GM12892 (cell line): ENCODE results near the gene DYNLL1.
A peak's percentile ranks its signal among the peaks of the same experiment; 100 is the strongest.
"Not testable (repeated sequence)": the region's sequence is repeated elsewhere in the genome, so short reads cannot be mapped to it uniquely, and the experiment has no call there.

Experiments used
- DNase-seq: peaks from one replicate; pipeline ENCODE4 v3.0.0; 2011; ENCODE audit not compliant: insufficient read length
- FAIRE-seq: peaks from 2 replicates; lab custom pipeline; 2011; peaks lifted over from hg19 to GRCh38; lab: Jason Lieb, UNC
- POLR2A ChIP-seq: IDR thresholded peaks from 2 replicates; pipeline ENCODE4 v1.6.1; 2011; ENCODE audit warnings: low read depth, low read length, control low read depth
- POLR2AphosphoS5 ChIP-seq: IDR thresholded peaks from 2 replicates; pipeline ENCODE4 v1.6.1; 2011; ENCODE audit warnings: low read depth, low read length, control low read depth
- TAF1 ChIP-seq: IDR thresholded peaks from 2 replicates; pipeline ENCODE4 v1.6.1; 2011; ENCODE audit warnings: low read depth, mild to moderate bottlenecking, control low read depth, low read length, borderline replicate concordance

Gene DYNLL1

DNA sequence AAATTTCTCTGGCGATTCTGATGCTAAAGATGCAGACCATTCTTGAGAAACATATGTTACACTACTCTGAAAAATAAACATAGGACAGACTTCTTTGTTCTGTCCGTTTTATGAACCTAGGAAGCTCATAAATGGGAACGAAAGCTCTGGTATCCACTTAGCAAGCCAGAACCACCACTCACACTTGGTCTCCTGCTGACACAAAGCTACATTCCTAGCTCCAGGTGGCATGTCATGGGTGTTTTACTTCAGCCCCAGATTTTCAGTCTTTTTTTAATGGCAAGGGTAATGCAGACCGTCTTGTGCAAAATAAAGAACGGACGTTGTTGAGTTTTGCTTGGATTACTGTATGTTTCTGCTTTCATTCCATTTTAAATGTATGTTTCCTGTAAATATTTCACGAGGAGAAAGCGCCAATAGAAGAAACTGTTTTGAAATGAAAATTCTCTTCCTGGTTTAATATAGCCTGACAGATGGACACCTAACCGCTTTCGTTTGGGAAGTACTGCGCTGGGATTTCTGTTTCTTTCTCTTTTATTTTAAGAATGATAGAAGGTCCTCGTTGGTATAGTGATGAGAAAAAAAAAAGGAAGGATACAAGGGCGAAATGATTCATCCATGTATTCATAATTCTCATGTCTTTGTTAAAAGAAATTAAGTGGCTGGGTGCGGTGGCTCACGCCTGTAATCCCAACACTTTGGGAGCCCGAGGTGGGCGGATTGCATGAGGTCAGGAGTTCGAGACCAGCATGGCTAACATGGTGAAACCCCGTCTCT is 33.9 kb downstream of the DYNLL1 start:
- no peak for FAIRE-seq
- no peak for TF ChIP-seq POLR2A
- TF ChIP-seq POLR2AphosphoS5: no peak
- no peak for TF ChIP-seq TAF1
- DNase-seq: no peak

DNA sequence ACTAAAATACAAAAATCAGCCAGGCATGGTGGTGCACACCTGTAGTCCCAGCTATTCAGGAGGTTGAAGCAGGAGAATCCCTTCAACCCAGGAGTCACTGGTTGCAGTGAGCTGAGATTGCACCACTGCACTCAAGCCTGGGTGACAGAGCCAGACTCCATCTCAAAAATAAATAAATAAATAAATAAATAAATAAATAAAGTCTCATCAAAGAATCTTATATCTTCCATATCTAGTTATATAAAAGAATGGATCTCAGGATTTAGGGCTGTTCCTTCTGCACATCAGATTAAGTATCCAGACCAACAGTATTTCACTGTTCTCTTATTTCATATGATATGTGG is 34.5 kb downstream of the DYNLL1 start:
- not testable (repeated sequence) for FAIRE-seq, DNase-seq

DNA sequence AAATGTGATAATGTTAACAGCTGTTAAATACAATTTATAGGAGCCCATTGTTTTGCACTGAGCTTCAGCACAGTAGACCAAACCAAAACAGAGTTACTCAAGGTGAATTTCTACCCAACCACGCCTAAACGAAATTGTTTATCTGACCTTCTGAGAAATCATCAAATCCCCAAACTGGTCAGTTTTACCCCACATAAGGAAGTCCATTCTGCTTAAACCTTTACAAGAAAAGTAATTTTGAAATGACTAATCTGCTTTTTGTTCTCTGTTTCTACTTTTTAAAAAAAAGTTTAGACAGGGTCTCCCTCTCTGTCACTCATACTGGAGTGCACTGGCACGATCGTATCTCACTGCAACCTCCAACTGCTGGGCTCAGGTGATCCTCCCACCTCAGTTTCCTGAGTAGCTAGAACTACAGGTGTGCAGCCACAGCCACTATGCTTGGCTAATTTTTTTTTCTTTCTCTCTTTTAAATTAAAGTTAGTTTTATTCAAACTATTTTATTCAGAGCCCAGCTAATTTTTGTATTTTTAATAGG is 36.9 kb downstream of the DYNLL1 start:
- no peak for FAIRE-seq
- no peak for DNase-seq
- TF ChIP-seq POLR2A (no peak), POLR2AphosphoS5 (no peak), TAF1 (no peak)

DNA sequence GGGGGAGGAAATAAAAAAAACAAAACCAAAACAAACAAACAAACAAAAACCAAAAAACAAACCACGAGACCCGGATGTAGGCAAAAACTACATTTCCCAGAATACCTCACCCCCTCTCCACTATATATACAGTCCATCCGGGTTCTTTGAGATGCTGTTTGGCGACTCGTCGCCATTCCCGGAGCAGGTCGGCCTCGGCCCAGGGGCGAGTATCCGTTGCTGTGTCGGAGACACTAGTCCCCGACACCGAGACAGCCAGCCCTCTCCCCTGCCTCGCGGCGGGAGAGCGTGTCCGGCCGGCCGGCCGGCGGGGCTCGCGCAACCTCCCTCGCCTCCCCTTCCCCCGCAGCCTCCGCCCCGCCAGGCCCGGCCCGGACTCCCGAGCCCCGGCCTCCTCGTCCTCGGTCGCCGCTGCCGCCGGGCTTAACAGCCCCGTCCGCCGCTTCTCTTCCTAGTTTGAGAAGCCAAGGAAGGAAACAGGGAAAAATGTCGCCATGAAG is 38.3 kb downstream of the DYNLL1 start, which contains the start of gene RNF10:
TSS of gene RNF10 (plus strand) at position 154 of the 500 bp plus-strand sequence. CDS start 456 bp downstream, outside the sequence.
- FAIRE-seq: peak; percentile 75

DNA sequence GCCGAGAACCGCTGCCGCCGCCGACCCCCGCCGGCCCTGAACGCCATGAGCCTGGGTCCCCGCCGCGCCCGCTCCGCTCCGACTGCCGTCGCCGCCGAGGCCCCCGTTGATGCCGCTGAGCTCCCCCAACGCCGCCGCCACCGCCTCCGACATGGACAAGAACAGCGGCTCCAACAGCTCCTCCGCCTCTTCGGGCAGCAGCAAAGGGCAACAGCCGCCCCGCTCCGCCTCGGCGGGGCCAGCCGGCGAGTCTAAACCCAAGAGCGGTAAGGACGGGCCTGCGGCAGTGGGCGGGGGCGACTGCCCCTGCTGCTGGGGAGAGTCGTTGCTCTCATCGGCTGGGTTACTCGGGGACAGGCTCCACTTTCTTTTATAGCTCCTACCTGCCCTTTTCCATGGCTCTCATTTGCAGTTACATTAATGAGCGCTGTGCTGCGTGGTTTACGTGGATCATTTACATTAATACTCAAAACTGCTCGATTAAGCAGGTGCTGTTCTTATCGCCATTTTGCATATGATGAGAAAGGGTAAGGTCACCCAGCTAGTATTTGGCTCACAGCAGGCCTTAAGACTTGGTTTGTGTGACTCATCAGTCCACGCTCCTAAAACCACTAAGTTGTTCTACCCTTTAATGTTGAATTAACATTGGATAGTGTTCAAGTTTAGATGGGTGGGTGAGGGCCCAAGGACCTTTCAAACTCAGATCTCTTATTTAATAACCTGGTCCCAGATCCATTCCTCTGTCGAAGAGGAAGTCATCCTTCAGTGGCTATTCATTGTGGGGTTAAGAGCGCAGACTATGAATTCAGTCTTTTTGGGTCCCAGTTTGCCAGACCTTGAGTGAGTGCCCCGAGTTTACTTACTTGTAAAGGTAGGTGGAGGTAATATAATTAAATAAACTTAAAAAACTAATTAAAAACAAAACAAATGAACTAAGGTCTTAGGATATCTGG is 39.1 kb downstream of the DYNLL1 start:
- DNase-seq (peak; percentile 46), FAIRE-seq (peak; percentile 42)
- TF ChIP-seq TAF1: no peak
- TF ChIP-seq POLR2A: no peak
- TF ChIP-seq POLR2AphosphoS5: no peak

More for the DNA sequence above, 38.3 kb downstream of the DYNLL1 start, which contains the start of gene RNF10:
- TF ChIP-seq POLR2AphosphoS5 (peak; percentile 94), POLR2A (peak; percentile 97), TAF1 (no peak)
- peak; percentile 82 for DNase-seq

DNA sequence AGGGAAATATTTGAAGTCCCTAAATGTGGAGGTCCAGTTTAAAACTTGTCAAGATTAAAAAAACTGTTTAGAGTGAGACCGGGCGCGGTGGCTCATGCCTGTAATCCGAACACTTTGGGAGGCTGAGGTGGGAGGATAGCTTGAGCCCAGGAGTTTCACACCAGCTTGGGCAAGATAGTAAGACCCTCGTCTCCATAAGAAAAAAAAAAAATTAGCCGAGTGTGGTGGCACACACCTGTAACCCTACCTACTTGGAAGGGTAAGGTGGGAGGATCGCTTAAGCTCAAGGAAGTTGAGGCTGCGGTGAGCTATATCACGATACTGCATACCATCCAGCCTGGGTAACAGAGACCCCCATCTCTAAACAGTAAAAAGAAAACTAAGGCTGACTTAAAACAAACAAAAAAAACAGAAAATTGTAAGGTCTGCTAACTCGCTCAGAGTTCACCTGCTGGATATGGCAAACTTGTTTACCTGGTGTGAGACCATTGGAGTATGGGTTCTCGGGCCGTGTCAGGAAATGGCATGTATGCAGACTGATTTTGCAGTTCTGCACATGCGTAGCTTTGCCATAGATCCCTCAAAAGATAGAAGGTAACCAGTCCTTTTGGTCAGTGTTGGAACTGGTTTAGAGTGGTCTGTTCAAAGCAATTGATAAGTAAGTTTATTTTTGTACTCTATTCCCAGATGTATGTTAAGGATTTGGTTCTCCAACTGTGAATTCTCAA is 40.3 kb downstream of the DYNLL1 start:
- FAIRE-seq (no peak), DNase-seq (no peak)
- no peak for TF ChIP-seq TAF1
- no peak for TF ChIP-seq POLR2A
- no peak for TF ChIP-seq POLR2AphosphoS5

DNA sequence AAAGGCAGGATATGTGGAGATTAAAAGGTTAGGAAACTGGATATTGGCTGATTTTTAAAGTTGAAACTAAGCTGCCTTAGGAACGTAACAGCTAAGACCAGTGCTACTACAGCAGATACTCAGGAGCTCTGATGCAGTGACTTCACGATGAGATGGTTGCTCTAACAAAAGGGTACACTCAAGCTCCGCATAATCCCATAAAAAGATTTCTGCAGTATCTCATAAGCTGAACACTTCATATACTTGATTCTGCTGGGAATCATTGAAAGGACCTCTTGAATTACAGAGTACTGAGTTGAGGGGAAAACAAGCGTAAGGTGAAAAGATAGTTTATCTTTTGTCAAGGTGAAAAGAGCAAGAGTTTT is 41.9 kb downstream of the DYNLL1 start:
- DNase-seq (no peak), FAIRE-seq (no peak)
- TF ChIP-seq TAF1: no peak
- no peak for TF ChIP-seq POLR2A
- no peak for TF ChIP-seq POLR2AphosphoS5

DNA sequence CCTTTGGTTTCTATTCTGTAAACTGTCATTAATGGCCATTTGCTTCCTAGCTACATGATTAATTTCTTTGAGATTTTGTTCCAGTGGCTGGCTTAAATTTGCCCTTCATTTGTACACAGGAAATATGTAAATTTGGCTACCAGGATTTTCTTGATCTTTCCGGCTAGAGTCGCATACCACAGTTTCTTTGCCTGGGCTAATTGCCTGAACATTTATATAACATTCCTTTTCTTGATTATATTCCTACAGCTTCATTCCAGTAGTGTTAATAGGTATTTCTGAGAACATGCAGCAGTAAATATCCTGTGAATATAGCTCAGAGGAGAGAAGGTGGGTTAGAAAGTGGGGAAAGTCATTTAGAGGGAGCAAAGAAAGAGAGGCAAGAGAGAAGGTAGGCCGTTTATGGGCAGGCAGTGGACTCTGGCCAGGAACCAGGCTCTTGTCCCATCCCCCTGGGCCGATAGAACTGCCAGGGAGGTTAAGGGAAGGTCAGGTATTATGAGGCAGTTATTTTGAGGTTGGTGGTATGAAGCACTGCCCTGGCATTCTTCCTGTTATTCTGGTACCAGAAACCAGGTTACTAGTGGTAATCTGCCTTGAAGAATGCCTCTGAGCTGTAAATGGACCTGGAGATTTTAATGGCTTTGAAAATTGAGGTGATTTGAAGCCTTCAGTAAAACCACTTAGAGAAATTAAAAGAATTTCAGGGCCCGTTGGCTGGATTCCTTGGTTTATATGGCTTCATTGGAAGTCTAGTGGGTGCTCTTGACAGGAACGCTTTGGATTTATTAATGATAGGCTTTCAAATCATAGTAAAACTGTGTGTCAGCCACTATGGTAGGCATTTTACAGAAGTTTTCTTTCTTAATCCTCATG is 42.6 kb downstream of the DYNLL1 start:
- DNase-seq: no peak
- no peak for FAIRE-seq
- no peak for TF ChIP-seq POLR2A
- TF ChIP-seq TAF1: no peak
- TF ChIP-seq POLR2AphosphoS5: no peak

DNA sequence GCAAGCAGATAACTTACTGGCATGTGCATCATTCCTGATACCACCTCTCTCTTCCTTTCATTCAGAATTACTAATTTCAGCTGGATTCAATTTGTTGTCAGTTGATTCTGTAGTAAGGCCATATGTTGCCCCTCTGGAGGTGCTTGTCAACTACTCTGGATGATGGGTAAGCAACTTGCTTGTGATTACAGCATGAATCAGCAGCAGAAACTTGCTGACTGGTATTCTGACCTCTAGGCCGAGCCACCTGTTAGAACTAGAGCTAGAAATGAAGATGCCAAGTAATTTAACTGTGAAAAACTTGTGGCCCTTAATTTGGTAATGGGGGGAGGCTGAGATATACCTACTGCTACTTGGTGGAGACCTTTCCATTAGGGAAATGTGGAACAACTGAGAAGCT is 43.4 kb downstream of the DYNLL1 start:
- no peak for FAIRE-seq
- DNase-seq: no peak
- no peak for TF ChIP-seq TAF1
- TF ChIP-seq POLR2A: no peak
- no peak for TF ChIP-seq POLR2AphosphoS5

DNA sequence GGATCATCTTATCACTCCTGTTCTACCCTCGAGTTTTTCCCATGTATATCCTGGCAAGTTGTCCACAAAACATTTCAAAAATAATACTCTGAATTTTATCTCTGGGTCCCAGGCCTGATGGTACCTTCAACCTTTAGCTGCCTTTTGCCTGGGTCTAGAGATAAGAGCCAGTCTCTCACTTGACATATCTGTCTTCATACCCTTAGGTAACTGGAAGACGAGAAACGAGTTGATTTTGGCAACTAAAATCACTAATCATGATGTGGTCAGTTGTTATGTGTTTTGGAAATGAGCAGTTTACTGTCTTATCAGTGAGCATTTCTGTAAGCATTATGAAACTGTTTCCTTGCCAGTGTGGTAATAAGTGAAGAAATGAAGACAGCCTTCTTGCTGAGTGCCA is 44.5 kb downstream of the DYNLL1 start:
- FAIRE-seq: no peak
- DNase-seq: no peak
- TF ChIP-seq TAF1 (no peak), POLR2A (no peak), POLR2AphosphoS5 (no peak)

DNA sequence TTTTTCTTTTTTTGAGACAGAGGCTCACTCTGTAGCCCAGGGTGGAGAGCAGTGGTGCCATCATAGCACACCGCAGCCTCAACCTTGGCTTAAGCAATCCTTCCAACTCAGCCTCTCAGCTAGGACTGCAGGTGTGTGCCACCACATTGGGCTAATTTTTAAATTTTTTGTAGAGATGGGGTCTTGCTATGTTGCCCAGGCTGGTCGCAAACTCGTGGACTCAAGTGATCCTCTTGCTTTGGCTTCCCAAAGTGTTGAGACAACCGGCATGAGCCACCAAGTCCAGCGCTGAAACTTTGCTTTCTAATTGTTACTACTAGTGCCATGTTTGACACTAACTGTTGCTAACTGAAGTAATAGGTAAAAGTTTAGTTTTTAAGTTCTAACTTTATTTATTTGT is 46.3 kb downstream of the DYNLL1 start:
- DNase-seq (no peak), FAIRE-seq (no peak)
- TF ChIP-seq POLR2AphosphoS5 (no peak), TAF1 (no peak), POLR2A (no peak)
